Measurements from ENCODE around the gene FIBP.

FIBP gene

GRCh38 chr11:65834202-65834601, 54.1 kb downstream of the FIBP start:
- Histone ChIP-seq H3K4me2 (ENCODE audit: low read depth, low read length, poor library complexity, severe bottlenecking) (peak overlapping the region; percentile 98), H3K9me2 (replicated peaks; ENCODE audit: low read depth, low read length) (no peaks in the 10 kb centered on the region), H3K9me3 (ENCODE audit: insufficient read depth, low read depth, low read length) (no peaks in the 10 kb centered on the region), H3F3A (ENCODE audit: low read depth) (0 out of 2 replicates have a peak, but pooled peaks cover 2% of the 10 kb centered on the region), H3K4me1 (ENCODE audit: insufficient read depth, low read length, poor library complexity, severe bottlenecking) (peaks cover 35% of the 10 kb centered on the region), H3K27me3 (ENCODE audit: insufficient read depth, low read length, poor library complexity, severe bottlenecking) (no peaks in the 10 kb centered on the region), H3K9ac (ENCODE audit: low read depth, low read length, poor library complexity, severe bottlenecking) (peak overlapping the region; percentile 77), H4K20me1 (ENCODE audit: insufficient read depth, low read length, poor library complexity, severe bottlenecking) (no peaks in the 10 kb centered on the region), H2AFZ (ENCODE audit: low read length) (peak overlapping the region; percentile 99), H3K79me2 (ENCODE audit: insufficient read depth, low read length) (peaks cover 14% of the 10 kb centered on the region; the same call in 1 of the 2 replicates), H3K4me3 (ENCODE audit: low read length, poor library complexity, severe bottlenecking) (peak overlapping the region; percentile 80), H3K36me3 (ENCODE audit: insufficient read depth, low read length) (no peaks in the 10 kb centered on the region)
- no peak for TF ChIP-seq CTCF (conservative IDR thresholded peaks at IDR 0.05; ENCODE audit: low read length)
- TF ChIP-seq EZH2phosphoT487 (IDR thresholded peaks at IDR 0.05; ENCODE audit: borderline replicate concordance): no peak
